Suprapubic skin (tissue), 4 donors: ENCODE results near the gene SHROOM3. TPM values are rescaled to one million over a fixed set of nuclear protein-coding genes. Genes with fewer than 3 reads are reported as not detected.
"Not testable (repeated sequence)": the region's sequence is repeated elsewhere in the genome, so short reads cannot be mapped to it uniquely, and the experiment has no call there.

ENCODE experiments used
- DNase-seq, 2 donors: peaks; one replicate each; pipeline ENCODE4 v3.0.0-alpha.2; 2019; ENCODE audit warnings: low spot score in 2 of 2
- H3K27ac ChIP-seq: fragments of 200-600 bp; sonication (generic); one replicate; pipeline ENCODE4 v1.5.1; 2019
- H3K27me3 ChIP-seq: fragments of 200-600 bp; sonication (generic); one replicate; pipeline ENCODE4 v1.5.1; 2019
- H3K36me3 ChIP-seq: fragments of 200-600 bp; sonication (generic); one replicate; pipeline ENCODE4 v1.5.1; 2019
- H3K4me1 ChIP-seq: fragments of 200-600 bp; sonication (generic); one replicate; pipeline ENCODE4 v1.5.1; 2019
- H3K4me3 ChIP-seq: fragments of 200-600 bp; sonication (generic); one replicate; pipeline ENCODE4 v1.5.1; 2019; ENCODE audit warnings: mild to moderate bottlenecking
- H3K9me3 ChIP-seq: fragments of 200-600 bp; sonication (generic); one replicate; pipeline ENCODE4 v1.5.1; 2019
- EP300 ChIP-seq: sonication (generic); formaldehyde crosslinking; IDR thresholded peaks from one replicate; pipeline ENCODE4 v1.6.1; 2017; ENCODE audit warnings: antibody characterized with exemption
- POLR2A ChIP-seq, 2 donors: fragments of 450-650 bp; IDR thresholded peaks; one replicate each; pipeline ENCODE4 v1.6.1; 2017; ENCODE audit warnings: antibody characterized with exemption in 2 of 2, mild to moderate bottlenecking in 2 of 2, moderate library complexity in 2 of 2
- POLR2AphosphoS5 ChIP-seq, 3 donors: sonication (generic); formaldehyde crosslinking; IDR thresholded peaks; one replicate each; pipeline ENCODE4 v1.6.1; 2017; ENCODE audit warnings: antibody characterized with exemption in 3 of 3
- WGBS: methylation state at CpG from one replicate; pipeline ENCODE4 v1.1.5; 2018; 5-methylcytosine and 5-hydroxymethylcytosine counted together
- total RNA-seq, 4 donors: library from RNA; depleted of rRNA; stranded (reverse); fragments of >200 nt; gene quantifications; one replicate each; pipeline ENCODE4 v1.1.0, GENCODE V29; 2016
- TF ChIP-seq, protein P1 (sequence below), 2 donors: fragments of 200-600 bp in 1 of 2; fragments of 450-650 bp in 1 of 2; sonication (generic) in 1 of 2; IDR thresholded peaks; one replicate each; pipeline ENCODE4 v1.5.1; 2016 to 2019; ENCODE audit warnings: antibody characterized with exemption in 2 of 2, mild to moderate bottlenecking in 1 of 2, moderate library complexity in 1 of 2

SHROOM3 gene
- total RNA-seq, 4 donors from 2014 or later: 25.7 to 41.4 (median 29.8) TPM

DNA sequence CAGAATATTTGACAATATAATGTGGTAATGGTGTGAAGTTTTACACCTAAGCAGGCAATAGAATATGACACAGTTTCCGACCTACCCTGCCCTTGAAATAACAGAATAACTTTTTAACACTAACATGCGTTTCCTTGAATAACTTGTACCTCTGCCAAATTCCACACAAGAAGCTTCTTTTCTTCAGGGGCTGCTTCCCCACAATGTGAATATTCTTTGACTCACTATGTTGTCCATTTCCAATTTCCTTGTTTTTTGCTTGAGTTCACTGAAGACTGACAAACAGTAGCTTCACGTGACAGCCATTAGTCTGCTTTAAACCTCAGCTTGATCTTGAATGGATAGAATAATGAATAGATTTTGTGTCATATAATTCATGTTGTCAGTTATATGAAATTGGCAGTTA lies 14.3 kb downstream of the SHROOM3 start:
- H3K36me3 ChIP-seq: no peaks in the 10 kb centered on the region

DNA sequence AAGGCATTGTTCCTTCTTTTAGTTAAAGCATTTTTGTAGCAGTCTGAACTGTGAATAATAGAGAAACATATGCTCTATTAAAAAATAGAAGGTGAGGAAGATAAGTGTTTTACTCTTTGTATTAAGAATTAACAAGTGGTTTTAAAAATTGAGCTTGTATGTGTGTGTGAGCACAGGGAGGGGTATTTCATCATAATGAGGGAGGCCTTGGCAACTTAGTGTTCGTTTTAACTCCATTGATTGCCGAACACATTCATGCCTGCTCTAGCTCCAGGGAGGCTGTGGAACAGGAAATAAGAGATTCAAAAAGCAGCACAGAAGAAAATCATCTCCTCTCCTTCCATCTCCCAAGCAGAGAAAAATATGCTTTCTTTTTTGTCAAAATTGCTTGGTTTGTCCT lies 14.8 kb downstream of the SHROOM3 start:
- no peaks in the 10 kb centered on the region for H3K9me3 ChIP-seq
- H3K27me3 ChIP-seq: no peaks in the 10 kb centered on the region
- H3K4me1 ChIP-seq: peaks cover 3% of the 10 kb centered on the region
- no peak for DNase-seq
- no peak overlapping the region for H3K27ac ChIP-seq
- no peaks in the 10 kb centered on the region for H3K36me3 ChIP-seq
- whole genome bisulfite sequencing: 32% methylated on average over 2 of the region's 2 CpGs
- no peak for TF ChIP-seq EP300
- no peak for TF ChIP-seq POLR2A (IDR thresholded peaks at IDR 0.05)
- TF ChIP-seq POLR2AphosphoS5 (IDR thresholded peaks at IDR 0.05): no peak
- TF ChIP-seq, protein P1, sequence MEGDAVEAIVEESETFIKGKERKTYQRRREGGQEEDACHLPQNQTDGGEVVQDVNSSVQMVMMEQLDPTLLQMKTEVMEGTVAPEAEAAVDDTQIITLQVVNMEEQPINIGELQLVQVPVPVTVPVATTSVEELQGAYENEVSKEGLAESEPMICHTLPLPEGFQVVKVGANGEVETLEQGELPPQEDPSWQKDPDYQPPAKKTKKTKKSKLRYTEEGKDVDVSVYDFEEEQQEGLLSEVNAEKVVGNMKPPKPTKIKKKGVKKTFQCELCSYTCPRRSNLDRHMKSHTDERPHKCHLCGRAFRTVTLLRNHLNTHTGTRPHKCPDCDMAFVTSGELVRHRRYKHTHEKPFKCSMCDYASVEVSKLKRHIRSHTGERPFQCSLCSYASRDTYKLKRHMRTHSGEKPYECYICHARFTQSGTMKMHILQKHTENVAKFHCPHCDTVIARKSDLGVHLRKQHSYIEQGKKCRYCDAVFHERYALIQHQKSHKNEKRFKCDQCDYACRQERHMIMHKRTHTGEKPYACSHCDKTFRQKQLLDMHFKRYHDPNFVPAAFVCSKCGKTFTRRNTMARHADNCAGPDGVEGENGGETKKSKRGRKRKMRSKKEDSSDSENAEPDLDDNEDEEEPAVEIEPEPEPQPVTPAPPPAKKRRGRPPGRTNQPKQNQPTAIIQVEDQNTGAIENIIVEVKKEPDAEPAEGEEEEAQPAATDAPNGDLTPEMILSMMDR (IDR thresholded peaks at IDR 0.05): no peak
- no peak overlapping the region for H3K4me3 ChIP-seq

More for the DNA sequence above, 14.3 kb downstream of the SHROOM3 start:
- Histone ChIP-seq H3K27ac (no peak overlapping the region), H3K4me3 (no peak overlapping the region), H3K4me1 (peaks cover 3% of the 10 kb centered on the region), H3K9me3 (no peaks in the 10 kb centered on the region), H3K27me3 (no peaks in the 10 kb centered on the region)
- no peak for DNase-seq
- TF ChIP-seq, protein P1 (IDR thresholded peaks at IDR 0.05): no peak
- no peak for TF ChIP-seq EP300
- TF ChIP-seq POLR2A (IDR thresholded peaks at IDR 0.05): no peak
- no peak for TF ChIP-seq POLR2AphosphoS5 (IDR thresholded peaks at IDR 0.05)
- WGBS: 39% methylated on average over 3 of the region's 3 CpGs

DNA sequence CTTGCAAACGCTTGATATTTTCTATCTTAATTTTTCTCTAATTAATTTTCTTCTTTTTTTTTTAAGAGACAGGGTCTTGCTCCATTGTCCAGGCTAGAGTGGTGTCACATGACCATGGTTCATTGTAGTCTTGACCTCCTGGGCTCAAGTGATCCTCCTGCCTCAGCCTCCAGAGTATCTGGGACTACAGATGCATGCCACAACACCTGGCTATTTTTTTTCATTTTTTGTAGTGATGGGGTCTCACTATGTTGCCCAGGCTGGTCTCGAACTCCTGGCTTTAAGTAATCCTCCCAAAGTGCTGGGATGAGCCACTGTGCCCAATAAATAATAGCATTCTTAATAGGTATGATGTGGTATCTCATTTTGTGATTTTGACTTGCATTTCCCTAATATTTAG lies 18.2 kb downstream of the SHROOM3 start:
- Histone ChIP-seq H3K4me1 (no peaks in the 10 kb centered on the region), H3K27me3 (no peaks in the 10 kb centered on the region), H3K27ac (no peak overlapping the region), H3K36me3 (no peaks in the 10 kb centered on the region), H3K9me3 (no peaks in the 10 kb centered on the region), H3K4me3 (no peak overlapping the region)
- 91% methylated on average over 2 of the region's 2 CpGs for WGBS
- TF ChIP-seq POLR2A (IDR thresholded peaks at IDR 0.05) (no peak), POLR2AphosphoS5 (IDR thresholded peaks at IDR 0.05) (no peak), EP300 (no peak)
- TF ChIP-seq, protein P1 (IDR thresholded peaks at IDR 0.05): no peak
- no peak for DNase-seq

DNA sequence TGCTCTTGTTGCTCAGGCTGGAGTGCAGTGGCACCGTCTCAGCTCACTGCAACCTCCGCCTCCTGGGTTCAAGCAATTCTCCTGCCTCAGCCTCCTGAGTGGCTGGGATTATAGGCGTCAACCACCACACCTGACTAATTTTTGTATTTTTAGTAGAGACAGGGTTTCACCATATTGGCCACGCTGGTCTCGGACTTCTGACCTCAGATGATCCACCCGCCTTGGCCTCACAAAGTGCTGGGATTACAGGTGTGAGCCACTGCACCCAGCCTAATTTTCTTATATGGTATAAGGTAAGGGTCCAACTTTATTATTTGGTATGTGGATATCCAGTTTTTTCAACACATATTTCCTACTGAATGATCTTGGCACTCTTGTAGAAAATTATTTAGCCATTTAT lies 19.0 kb downstream of the SHROOM3 start:
- H3K27me3 ChIP-seq, H3K36me3 ChIP-seq, H3K27ac ChIP-seq, H3K9me3 ChIP-seq, H3K4me3 ChIP-seq, DNase-seq, H3K4me1 ChIP-seq: not testable (repeated sequence)
- 95% methylated on average over 6 of the region's 6 CpGs for WGBS

DNA sequence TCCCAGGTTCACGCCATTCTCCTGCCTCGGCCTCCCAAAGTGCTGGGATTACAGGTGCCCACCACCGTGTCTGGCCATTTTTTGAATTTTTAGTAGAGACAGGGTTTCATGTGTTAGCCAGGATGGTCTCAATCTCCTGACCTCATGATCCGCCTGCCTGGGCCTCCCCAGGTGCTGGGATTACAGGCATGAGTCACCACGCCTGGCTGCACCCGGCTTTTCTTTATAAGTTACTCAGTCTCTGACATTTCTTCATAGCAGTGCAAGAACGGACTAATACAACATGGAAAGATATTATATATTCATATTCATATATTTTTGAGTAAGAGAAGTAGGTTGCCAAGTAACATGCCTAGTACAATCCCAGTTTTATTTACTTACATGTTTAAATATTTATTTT lies 22.9 kb downstream of the SHROOM3 start:
- WGBS: 90% methylated on average over 7 of the region's 7 CpGs
- DNase-seq: no peak
- no peaks in the 10 kb centered on the region for H3K36me3 ChIP-seq
- TF ChIP-seq, protein P1 (IDR thresholded peaks at IDR 0.05): no peak
- TF ChIP-seq POLR2AphosphoS5 (IDR thresholded peaks at IDR 0.05): no peak
- no peak for TF ChIP-seq EP300
- no peak for TF ChIP-seq POLR2A (IDR thresholded peaks at IDR 0.05)
- H3K4me1 ChIP-seq: no peaks in the 10 kb centered on the region
- no peaks in the 10 kb centered on the region for H3K27me3 ChIP-seq
- no peak overlapping the region for H3K27ac ChIP-seq
- H3K9me3 ChIP-seq: no peaks in the 10 kb centered on the region
- no peak overlapping the region for H3K4me3 ChIP-seq

DNA sequence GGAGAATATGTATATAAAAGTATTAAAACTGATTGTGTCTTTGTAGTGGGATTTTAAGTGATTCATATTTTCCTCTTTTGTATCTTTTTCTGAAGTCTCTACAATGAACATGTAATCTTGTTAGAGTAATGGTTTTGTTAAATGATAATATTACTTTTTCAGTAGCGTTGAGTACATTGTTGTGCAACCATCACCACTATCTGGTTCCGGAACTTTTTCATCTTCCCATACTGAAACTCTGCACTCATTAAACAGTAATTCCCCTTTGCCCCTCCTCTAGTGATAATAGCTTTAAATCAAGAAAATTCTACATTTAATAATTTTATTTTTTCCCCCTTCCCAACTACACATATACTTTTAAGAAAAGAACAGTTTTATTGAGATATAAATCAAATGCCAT lies 23.3 kb downstream of the SHROOM3 start:
- Histone ChIP-seq H3K27me3 (no peaks in the 10 kb centered on the region), H3K4me3 (no peak overlapping the region), H3K27ac (no peak overlapping the region), H3K9me3 (no peaks in the 10 kb centered on the region), H3K4me1 (no peaks in the 10 kb centered on the region), H3K36me3 (no peaks in the 10 kb centered on the region)
- 90% methylated on average over 2 of the region's 2 CpGs for WGBS
- TF ChIP-seq, protein P1 (IDR thresholded peaks at IDR 0.05): no peak
- TF ChIP-seq POLR2AphosphoS5 (IDR thresholded peaks at IDR 0.05) (no peak), POLR2A (IDR thresholded peaks at IDR 0.05) (no peak), EP300 (no peak)
- no peak for DNase-seq
